ENCODE results near the gene C19orf44.

GRCh38 chr19:16559780-16560276, 63.6 kb downstream of the C19orf44 start:
- TF ChIP-seq YY1 (IDR thresholded peaks at IDR 0.05; ENCODE audit: insufficient read depth, insufficient read length), result no peak
- TF ChIP-seq SUZ12 (IDR thresholded peaks at IDR 0.05; ENCODE audit: extremely low read depth, insufficient read depth, insufficient read length), result no peak

Data from NT2/D1 (cell line).